Stimulated activated CD4-positive, alpha-beta T cell treated with anti-CD3 and anti-CD28 coated beads, Interleukin-4, amount 100 ng/mL, for 1 hour (primary cell): ENCODE results near the gene CHCHD2.
"Not testable (repeated sequence)": the region's sequence is repeated elsewhere in the genome, so short reads cannot be mapped to it uniquely, and the experiment has no call there.

Experiments used
- DNase-seq: peaks from one replicate; pipeline ENCODE4 v3.0.0-alpha.2; 2020

CHCHD2 gene

DNA sequence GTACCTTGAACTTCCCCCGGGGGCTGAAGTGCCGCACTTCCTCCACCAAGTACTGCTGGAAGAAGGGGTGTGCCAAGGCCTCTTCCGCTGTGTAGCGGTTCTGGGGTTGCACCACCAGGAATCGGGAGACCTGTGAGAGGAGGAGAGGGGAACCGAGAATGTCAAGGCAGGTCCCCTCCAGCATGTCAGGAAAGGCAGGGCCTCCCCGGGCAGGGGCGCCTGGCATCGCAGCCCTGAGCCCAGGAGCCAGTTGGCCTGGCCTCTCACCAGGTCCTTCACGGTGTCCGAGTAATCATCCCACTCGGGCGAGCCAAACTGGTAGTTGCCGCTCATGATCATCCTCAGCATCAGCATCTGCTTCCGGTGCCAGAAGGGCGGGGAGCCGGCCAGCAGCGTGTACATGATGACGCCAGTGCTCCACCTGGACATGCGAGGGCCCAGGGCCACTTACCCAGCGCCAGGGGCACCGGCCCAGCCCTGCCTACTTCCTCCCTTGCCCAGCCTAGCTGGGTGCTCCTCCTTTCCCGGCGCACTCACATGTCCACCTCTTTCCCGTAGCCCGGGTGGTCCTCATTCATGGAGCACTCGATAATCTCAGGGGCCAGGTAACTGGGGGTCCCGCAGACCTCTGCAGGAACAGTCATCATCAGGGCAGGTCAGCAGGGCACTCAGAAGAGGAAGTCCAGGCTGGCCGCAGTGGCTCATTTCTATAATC lies 24.5 kb downstream of the CHCHD2 start:
- no peak for DNase-seq

DNA sequence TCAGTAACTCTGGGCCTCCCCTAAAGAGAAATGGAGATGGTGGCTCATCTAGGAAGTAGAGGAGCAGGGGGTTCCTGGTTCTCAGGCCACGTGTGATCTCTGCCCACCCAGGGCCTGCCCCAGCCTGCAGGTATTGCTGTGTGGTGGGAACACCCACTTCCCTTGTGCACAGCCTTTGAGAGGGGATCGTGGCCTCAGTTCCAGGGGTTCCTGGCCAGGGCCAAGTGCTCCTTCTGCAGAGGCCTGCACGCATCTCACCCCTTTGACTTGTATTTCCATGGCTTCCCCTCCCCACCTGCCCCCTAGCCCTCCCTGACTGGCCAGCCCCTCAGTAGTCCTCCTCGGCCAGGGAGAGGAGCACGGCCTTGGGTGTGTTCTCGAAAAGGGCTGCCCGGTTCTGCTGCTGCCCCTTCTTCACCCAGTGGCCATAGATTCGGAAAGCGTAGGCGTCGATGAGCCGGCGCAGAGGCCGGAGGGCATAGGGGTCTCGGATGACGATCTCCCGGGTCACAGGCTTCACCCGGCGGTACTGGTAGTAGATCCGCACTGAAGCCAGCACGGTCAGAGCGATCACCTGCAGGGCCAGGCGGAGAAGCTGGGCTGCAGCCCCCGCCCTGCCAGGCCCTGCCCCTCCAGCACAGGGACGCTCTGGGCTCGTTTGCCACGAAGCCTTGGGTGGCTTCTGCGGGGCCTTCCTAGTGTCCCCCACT lies 25.4 kb downstream of the CHCHD2 start:
- DNase-seq: not testable (repeated sequence)

- DNase-seq: no peak
Measured at GRCh38 chr7:56079450-56080185, 26.7 kb downstream of the CHCHD2 start.

DNA sequence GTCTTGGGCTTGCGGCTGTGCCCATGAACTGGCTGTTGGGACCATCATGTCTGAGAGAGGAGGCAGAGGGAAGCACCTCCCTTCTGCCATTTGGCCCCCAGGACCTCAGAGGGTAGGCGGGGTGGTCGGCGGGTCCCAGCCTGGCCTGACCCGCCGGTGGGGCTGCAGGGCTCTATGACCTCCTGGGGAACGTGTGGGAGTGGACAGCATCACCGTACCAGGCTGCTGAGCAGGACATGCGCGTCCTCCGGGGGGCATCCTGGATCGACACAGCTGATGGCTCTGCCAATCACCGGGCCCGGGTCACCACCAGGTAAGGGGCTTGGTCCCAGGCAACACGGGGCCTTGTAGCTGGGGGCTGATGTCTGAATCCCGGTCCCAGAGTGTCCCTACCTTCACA lies 28.1 kb downstream of the CHCHD2 start:
- DNase-seq: no peak

DNA sequence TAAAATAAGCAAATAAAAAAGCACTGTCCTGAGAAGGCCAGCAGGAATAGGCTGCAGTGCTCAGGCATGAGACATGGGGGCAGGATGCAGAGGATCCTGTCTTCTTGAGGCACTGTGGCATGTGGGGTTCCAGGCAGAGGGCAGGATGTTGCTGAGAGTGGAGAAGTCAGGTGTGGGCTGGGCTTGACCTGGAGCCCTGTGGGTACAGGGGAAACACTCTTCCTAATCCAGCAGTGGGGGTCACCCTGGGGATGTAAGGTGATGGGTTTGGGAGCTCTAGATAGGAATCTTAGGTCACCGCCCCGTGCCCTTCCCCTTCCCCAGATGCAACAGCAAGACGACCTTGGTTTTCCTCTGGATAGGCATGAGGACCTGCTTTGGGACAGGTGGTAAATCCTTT lies 28.6 kb downstream of the CHCHD2 start:
- no peak for DNase-seq

- peak; percentile 57 for DNase-seq
Measured at GRCh38 chr7:56074371-56074791, 31.9 kb downstream of the CHCHD2 start.

- not testable (repeated sequence) for DNase-seq
Measured at GRCh38 chr7:56066376-56066775, 39.9 kb downstream of the CHCHD2 start.

DNA sequence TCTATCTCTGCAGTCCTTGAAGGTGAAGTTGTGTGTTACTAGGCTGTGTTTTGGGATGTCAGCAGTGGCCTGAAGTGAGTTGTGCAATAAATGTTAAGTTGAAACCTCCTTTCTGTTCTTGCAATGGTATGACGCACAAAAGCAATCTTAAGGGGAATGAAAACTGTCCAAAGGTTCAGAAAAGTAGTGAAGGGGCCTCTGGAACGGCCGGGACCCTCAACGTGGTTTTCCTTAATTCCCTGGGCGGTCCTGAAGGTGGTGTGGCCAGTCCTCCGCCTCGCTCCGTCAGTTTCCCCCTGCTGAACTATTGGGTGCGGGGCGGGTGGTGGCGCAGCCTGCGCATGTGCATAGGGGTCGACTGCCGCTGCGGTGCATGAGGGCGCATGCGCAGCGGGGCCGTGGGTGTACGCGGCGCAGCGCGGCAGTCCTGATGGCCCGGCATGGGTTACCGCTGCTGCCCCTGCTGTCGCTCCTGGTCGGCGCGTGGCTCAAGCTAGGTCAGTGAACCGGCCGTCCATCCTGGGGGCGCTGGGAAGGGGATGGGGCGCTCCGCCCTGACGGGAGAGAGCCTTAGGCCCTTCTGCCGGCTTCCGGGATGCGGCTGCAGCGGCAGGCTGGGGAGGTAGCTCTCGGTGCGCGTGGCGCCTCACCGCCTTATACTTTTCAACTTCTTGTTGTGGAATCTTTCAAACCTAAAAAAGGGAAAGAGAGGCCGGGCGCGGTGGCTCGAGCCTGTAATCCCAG lies 42.2 kb downstream of the CHCHD2 start, which contains the start of gene SUMF2:
Gene SUMF2, plus strand, starts transcription at position 405 of the 744 bp plus-strand sequence. Its CDS starts 26 bp downstream, at position 431.
- peak; percentile 92 for DNase-seq

DNA sequence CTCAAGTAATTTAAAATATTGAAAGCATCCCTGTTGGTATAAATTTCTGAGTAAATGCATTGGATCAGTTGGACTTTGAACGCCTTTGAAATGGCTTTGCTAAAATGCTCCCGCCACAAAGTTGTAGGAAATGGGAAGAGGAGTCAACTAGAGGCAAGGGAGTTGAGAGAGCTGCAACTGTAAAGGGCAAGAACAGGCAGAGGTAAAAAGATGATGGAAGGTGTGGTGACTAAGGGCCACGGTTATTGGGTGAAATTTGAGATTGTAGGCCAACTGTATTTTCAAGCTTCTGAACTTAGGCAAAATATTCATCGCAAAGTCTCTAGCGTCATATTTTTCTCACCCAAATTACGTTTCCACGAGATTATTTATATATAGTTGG lies 42.8 kb downstream of the CHCHD2 start:
- no peak for DNase-seq

- no peak for DNase-seq
Measured at GRCh38 chr7:56062382-56062781, 43.9 kb downstream of the CHCHD2 start.

- no peak for DNase-seq
Measured at GRCh38 chr7:56053993-56054392, 52.3 kb downstream of the CHCHD2 start.

- no peak for DNase-seq
Measured at GRCh38 chr7:56053379-56053778, 52.9 kb downstream of the CHCHD2 start.
